ENCODE measurements around the gene ATP6V1C2. TPM values are rescaled to one million over a fixed set of nuclear protein-coding genes. Genes with fewer than 3 reads are reported as not detected.

Gene ATP6V1C2
- total RNA-seq, 4 donors from 2014 or later, result 0.47 to 37.1 (median 0.54) TPM; not detected in 1

- Histone ChIP-seq H3K4me3 (no peak overlapping the region), H3K4me1 (no peaks in the 10 kb centered on the region), H3K27me3 (no peaks in the 10 kb centered on the region), H3K27ac (no peak overlapping the region), H3K36me3 (peaks cover 0 to 92% (median 0%) of the 10 kb centered on the region in 3 donors), H3K9me3 (no peaks in the 10 kb centered on the region)
- no peak for TF ChIP-seq CTCF (IDR thresholded peaks at IDR 0.05)
- TF ChIP-seq POLR2A (IDR thresholded peaks at IDR 0.05), result no peak
- DNase-seq, result no peak
Measured at GRCh38 chr2:10783421-10783820, 62.0 kb downstream of the ATP6V1C2 start.

- Histone ChIP-seq H3K27ac (no peak overlapping the region), H3K4me1 (no peaks in the 10 kb centered on the region), H3K36me3 (peaks cover 0 to 96% (median 0%) of the 10 kb centered on the region in 3 donors), H3K27me3 (no peaks in the 10 kb centered on the region), H3K9me3 (no peaks in the 10 kb centered on the region), H3K4me3 (no peak overlapping the region)
- no peak for DNase-seq
- TF ChIP-seq POLR2A (IDR thresholded peaks at IDR 0.05) (no peak), CTCF (IDR thresholded peaks at IDR 0.05) (no peak)
Measured at GRCh38 chr2:10784719-10785118, 63.3 kb downstream of the ATP6V1C2 start.

- Histone ChIP-seq H3K9me3 (no peaks in the 10 kb centered on the region), H3K27me3 (no peaks in the 10 kb centered on the region), H3K36me3 (peaks cover 0 to 96% (median 0%) of the 10 kb centered on the region in 3 donors), H3K4me3 (no peak overlapping the region), H3K27ac (no peak overlapping the region), H3K4me1 (no peaks in the 10 kb centered on the region)
- no peak for DNase-seq
- no peak for TF ChIP-seq POLR2A (IDR thresholded peaks at IDR 0.05)
- no peak for TF ChIP-seq CTCF (IDR thresholded peaks at IDR 0.05)
Measured at GRCh38 chr2:10785260-10785659, 63.8 kb downstream of the ATP6V1C2 start.

GRCh38 chr2:10786240-10786982 is 65.0 kb downstream of the ATP6V1C2 start:
- H3K4me1 ChIP-seq, result no peaks in the 10 kb centered on the region
- peaks cover 0 to 86% (median 0%) of the 10 kb centered on the region in 3 donors for H3K36me3 ChIP-seq
- H3K27me3 ChIP-seq, result no peaks in the 10 kb centered on the region
- TF ChIP-seq POLR2A (IDR thresholded peaks at IDR 0.05), result no peak
- no peak for TF ChIP-seq CTCF (IDR thresholded peaks at IDR 0.05)
- no peak for DNase-seq
- no peak overlapping the region for H3K4me3 ChIP-seq
- H3K27ac ChIP-seq, result no peak overlapping the region
- H3K9me3 ChIP-seq, result no peaks in the 10 kb centered on the region

- H3K27ac ChIP-seq, result no peak overlapping the region
- H3K36me3 ChIP-seq, result peaks cover 0 to 77% (median 0%) of the 10 kb centered on the region in 3 donors
- peak in 3 of 6 experiments; percentile 14 to 29 (median 18) for TF ChIP-seq CTCF (IDR thresholded peaks at IDR 0.05)
- TF ChIP-seq POLR2A (IDR thresholded peaks at IDR 0.05), result no peak
- H3K4me3 ChIP-seq, result no peak overlapping the region
- DNase-seq, result peak in 1 of 3 donors; percentile 27
- no peaks in the 10 kb centered on the region for H3K9me3 ChIP-seq
- H3K27me3 ChIP-seq, result no peaks in the 10 kb centered on the region
- H3K4me1 ChIP-seq, result no peaks in the 10 kb centered on the region
Measured at GRCh38 chr2:10787176-10787968, 65.9 kb downstream of the ATP6V1C2 start.
